Measurements from ENCODE around the gene BIN2. TPM values are rescaled to one million over a fixed set of nuclear protein-coding genes. Genes with fewer than 3 reads are reported as not detected.

Gene BIN2
- total and polyA plus RNA-seq, 2 donors from 2014 or later, result 3.4 to 15.6 TPM

DNA sequence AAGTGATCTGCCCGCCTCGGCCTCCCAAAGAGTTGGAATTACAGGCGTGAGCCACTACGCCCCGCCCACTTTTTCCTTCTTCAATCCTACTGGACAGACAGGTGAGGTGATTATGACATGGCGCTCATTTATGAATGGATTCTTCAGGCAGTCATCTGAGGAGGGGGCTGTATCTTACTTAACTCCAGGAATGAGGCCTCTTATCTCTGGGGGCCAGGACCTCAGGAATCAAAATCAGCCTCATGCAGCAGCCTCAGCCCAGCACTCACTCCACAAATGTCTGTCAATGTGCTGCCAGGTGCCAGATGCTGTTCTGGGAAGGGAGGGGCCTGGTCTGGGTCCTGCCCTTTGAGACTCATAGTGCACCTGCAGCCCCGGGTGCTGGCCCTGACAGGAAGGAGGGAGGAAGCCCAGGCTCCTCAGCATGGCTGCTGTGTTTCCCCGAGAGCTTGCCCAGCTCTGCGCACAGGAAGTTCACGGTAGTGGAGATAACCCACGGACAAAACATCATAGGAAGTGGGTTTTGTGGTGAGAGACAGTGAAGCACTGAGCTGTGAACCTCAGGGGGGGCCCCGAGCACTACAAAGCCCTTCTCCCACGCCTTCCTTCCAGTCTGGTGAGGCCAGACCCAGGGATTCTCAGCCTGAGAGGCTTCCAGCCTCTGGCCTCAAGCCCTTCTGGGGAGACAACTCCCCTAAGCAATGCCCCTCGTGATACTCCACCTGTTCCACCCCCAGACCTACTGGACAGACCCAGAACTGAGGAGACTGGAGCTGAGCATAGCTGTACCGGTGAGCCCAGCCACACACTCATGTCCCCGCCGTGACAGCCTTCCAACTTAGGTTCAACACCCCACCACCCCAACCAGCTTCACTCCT, 44.9 kb upstream of the BIN2 start:
- Histone ChIP-seq H3K4me3 (ENCODE audit: low read length in 3 of 3) (no peak overlapping the region), H3K9ac (ENCODE audit: low read length in 3 of 3) (no peak overlapping the region), H3K4me1 (ENCODE audit: control insufficient read depth in 2 of 3, insufficient read depth in 2 of 3, low read depth in 1 of 3, low read length in 3 of 3) (peaks cover 4 to 8% (median 6%) of the 10 kb centered on the region in 3 donors), H3K36me3 (ENCODE audit: control insufficient read depth in 2 of 3, insufficient read depth in 3 of 3, low read length in 3 of 3) (no peaks in the 10 kb centered on the region), H3K27ac (ENCODE audit: low read depth in 2 of 2, low read length in 2 of 2) (no peak overlapping the region), H3K9me3 (ENCODE audit: control insufficient read depth in 2 of 3, insufficient read depth in 1 of 3, low read length in 3 of 3) (no peaks in the 10 kb centered on the region), H3K27me3 (ENCODE audit: control insufficient read depth, insufficient read depth, low read length) (no peaks in the 10 kb centered on the region)
- FAIRE-seq, result no peak
- TF ChIP-seq, protein P1, sequence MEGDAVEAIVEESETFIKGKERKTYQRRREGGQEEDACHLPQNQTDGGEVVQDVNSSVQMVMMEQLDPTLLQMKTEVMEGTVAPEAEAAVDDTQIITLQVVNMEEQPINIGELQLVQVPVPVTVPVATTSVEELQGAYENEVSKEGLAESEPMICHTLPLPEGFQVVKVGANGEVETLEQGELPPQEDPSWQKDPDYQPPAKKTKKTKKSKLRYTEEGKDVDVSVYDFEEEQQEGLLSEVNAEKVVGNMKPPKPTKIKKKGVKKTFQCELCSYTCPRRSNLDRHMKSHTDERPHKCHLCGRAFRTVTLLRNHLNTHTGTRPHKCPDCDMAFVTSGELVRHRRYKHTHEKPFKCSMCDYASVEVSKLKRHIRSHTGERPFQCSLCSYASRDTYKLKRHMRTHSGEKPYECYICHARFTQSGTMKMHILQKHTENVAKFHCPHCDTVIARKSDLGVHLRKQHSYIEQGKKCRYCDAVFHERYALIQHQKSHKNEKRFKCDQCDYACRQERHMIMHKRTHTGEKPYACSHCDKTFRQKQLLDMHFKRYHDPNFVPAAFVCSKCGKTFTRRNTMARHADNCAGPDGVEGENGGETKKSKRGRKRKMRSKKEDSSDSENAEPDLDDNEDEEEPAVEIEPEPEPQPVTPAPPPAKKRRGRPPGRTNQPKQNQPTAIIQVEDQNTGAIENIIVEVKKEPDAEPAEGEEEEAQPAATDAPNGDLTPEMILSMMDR (IDR thresholded peaks at IDR 0.05; ENCODE audit: borderline replicate concordance, extremely low read depth, insufficient read depth), result no peak
- intact Hi-C loops (cut with DNase I), result no loop called here
- peak in 3 of 5 donors; percentile 23 to 89 (median 50) for DNase-seq

DNA sequence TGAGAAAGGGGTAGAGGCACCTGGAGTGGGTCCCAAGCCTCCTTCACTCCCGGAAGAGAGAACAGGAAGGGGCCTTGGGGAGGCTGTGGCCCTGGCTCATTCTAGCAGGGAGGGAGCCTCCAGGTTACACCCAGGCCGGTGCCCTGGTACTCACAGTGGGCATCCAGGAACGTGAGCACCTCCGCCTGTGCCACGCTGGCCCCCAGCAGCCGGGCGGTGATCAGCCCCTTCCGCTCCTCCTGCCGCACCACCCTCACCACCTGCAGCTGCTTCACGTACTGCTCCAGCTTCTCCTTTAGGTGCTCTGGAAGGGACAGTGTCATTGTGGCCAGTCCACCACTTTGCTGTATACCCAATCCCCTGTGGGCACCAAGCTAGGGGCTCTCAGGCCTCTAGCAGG, 41.3 kb upstream of the BIN2 start:
- intact Hi-C loops (cut with DNase I), result no loop called here
- Histone ChIP-seq H3K4me3 (ENCODE audit: low read length in 3 of 3) (no peak overlapping the region), H3K27me3 (ENCODE audit: control insufficient read depth, insufficient read depth, low read length) (no peaks in the 10 kb centered on the region), H3K36me3 (ENCODE audit: control insufficient read depth in 2 of 3, insufficient read depth in 3 of 3, low read length in 3 of 3) (no peaks in the 10 kb centered on the region), H3K4me1 (ENCODE audit: control insufficient read depth in 2 of 3, insufficient read depth in 2 of 3, low read depth in 1 of 3, low read length in 3 of 3) (peaks cover 0 to 4% (median 0%) of the 10 kb centered on the region in 3 donors), H3K9me3 (ENCODE audit: control insufficient read depth in 2 of 3, insufficient read depth in 1 of 3, low read length in 3 of 3) (no peaks in the 10 kb centered on the region), H3K27ac (ENCODE audit: low read depth in 2 of 2, low read length in 2 of 2) (no peak overlapping the region), H3K9ac (ENCODE audit: low read length in 3 of 3) (no peak overlapping the region)
- TF ChIP-seq, protein P1 (IDR thresholded peaks at IDR 0.05; ENCODE audit: borderline replicate concordance, extremely low read depth, insufficient read depth), result no peak
- FAIRE-seq (no peak), DNase-seq (no peak)

DNA sequence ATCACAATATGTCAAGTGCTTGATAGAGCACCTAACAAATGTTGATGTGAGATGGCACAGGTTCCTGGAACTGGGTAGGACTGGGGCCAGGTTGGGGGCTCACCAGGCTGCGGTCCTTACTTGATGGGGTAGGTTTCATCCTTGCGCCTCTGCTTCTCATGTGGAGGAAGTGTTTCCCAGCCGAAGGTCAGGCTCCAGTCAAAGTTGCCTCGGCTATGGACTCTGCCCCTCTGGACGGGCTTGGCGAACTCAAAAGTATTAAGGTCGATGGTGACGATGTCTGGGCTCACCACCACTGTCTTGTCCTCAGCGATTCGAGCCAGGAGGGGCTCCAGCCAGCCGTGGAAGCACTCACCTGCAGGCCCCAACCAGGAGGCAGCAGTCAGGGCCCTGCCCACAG, 40.0 kb upstream of the BIN2 start:
- TF ChIP-seq, protein P1 (IDR thresholded peaks at IDR 0.05; ENCODE audit: borderline replicate concordance, extremely low read depth, insufficient read depth), result no peak
- no peak overlapping the region for H3K27ac ChIP-seq (ENCODE audit: low read depth in 2 of 2, low read length in 2 of 2)
- no peak overlapping the region for H3K9ac ChIP-seq (ENCODE audit: low read length in 3 of 3)
- H3K4me1 ChIP-seq (ENCODE audit: control insufficient read depth in 2 of 3, insufficient read depth in 2 of 3, low read depth in 1 of 3, low read length in 3 of 3), result peaks cover 0 to 4% (median 0%) of the 10 kb centered on the region in 3 donors
- FAIRE-seq (no peak), DNase-seq (no peak)
- no peaks in the 10 kb centered on the region for H3K36me3 ChIP-seq (ENCODE audit: control insufficient read depth in 2 of 3, insufficient read depth in 3 of 3, low read length in 3 of 3)
- H3K27me3 ChIP-seq (ENCODE audit: control insufficient read depth, insufficient read depth, low read length), result no peaks in the 10 kb centered on the region
- no peaks in the 10 kb centered on the region for H3K9me3 ChIP-seq (ENCODE audit: control insufficient read depth in 2 of 3, insufficient read depth in 1 of 3, low read length in 3 of 3)
- no peak overlapping the region for H3K4me3 ChIP-seq (ENCODE audit: low read length in 3 of 3)
- intact Hi-C loops (cut with DNase I), result no loop called here

All from kidney (tissue), 14 donors.